ENCODE measurements around the gene PLEK2.

- peak; percentile 14 to 48 (median 40) for TF ChIP-seq CTCF (IDR thresholded peaks at IDR 0.05)
- TF ChIP-seq POLR2A (IDR thresholded peaks at IDR 0.05): no peak
These were observed 8.3 kb upstream of the PLEK2 start for GRCh38 chr14:67420102-67420739.

Measured in right lobe of liver (tissue), 4 donors.